ENCODE measurements around the gene SLC16A8. TPM values are rescaled to one million over a fixed set of nuclear protein-coding genes. Genes with fewer than 3 reads are reported as not detected.

Gene SLC16A8
- polyA plus RNA-seq, 3 donors, result not detected

DNA sequence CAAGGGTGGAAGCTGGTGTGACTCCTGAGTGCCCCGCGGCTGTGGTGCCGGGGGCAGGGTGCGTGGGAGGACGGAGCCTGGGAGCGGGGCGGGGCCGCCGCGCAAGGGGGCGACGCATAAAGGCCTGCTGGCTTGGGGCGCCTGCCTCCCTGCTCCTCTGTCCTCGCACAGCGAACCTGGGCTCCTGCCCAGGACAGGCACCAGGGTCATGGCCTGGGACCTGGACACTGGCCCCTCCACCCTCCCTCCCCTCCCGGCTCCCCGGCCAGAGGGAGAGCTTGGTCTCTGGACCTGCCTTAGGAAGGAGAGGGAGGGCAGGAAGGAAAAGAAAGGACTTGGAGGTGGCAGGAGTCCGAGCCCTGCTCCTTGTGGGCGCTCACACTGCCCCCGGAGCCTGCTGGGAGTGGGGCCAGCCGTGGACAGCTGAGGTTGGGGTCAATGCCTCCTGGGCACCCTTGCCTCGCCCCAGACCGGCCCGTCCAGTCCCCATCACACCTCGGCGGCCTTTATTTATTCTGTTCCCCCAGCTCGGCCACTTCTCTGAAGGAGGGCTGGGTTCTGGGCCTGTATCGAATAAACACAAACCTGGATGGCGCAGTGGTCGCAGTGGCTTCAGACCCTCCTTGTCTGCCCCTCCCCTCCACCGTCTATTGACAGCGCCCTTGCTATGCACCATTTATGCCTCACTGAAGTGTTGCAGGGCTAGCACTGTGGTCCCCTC lies 8.7 kb downstream of the SLC16A8 start:
- H3K4me3 ChIP-seq (replicated peaks in 1 of 3; ENCODE audit: low read depth in 2 of 3, low read length in 3 of 3), result no peak overlapping the region
- H3K4me1 Mint-ChIP-seq, result no peaks in the 10 kb centered on the region
- peaks cover 0 to 2% (median 0%) of the 10 kb centered on the region in 7 donors for H3K9me3 Mint-ChIP-seq
- DNase-seq, result no peak
- H3K4me3 Mint-ChIP-seq, result no peak overlapping the region
- H3K27me3 ChIP-seq (ENCODE audit: control insufficient read depth in 2 of 2, insufficient read depth in 2 of 2, low read length in 2 of 2), result peaks cover 0 to 9% of the 10 kb centered on the region in 2 donors
- 96% methylated on average over 21 of the region's 32 CpGs for WGBS (ENCODE audit: insufficient coverage)
- peaks cover 7 to 11% (median 11%) of the 10 kb centered on the region in 3 donors for H3K27me3 Mint-ChIP-seq (ENCODE audit: low read depth in 3 of 3)
- H3K9me3 ChIP-seq (replicated peaks in 1 of 2; ENCODE audit: control insufficient read depth in 1 of 2, insufficient read depth in 1 of 2, low read length in 2 of 2), result no peaks in the 10 kb centered on the region
- intact Hi-C loops (cut with micrococcal nuclease), result no loop called here
- no peak overlapping the region for H3K27ac Mint-ChIP-seq
- TF ChIP-seq, protein P1, sequence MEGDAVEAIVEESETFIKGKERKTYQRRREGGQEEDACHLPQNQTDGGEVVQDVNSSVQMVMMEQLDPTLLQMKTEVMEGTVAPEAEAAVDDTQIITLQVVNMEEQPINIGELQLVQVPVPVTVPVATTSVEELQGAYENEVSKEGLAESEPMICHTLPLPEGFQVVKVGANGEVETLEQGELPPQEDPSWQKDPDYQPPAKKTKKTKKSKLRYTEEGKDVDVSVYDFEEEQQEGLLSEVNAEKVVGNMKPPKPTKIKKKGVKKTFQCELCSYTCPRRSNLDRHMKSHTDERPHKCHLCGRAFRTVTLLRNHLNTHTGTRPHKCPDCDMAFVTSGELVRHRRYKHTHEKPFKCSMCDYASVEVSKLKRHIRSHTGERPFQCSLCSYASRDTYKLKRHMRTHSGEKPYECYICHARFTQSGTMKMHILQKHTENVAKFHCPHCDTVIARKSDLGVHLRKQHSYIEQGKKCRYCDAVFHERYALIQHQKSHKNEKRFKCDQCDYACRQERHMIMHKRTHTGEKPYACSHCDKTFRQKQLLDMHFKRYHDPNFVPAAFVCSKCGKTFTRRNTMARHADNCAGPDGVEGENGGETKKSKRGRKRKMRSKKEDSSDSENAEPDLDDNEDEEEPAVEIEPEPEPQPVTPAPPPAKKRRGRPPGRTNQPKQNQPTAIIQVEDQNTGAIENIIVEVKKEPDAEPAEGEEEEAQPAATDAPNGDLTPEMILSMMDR (IDR thresholded peaks at IDR 0.05), result no peak
- peaks cover 35 to 40% of the 10 kb centered on the region in 2 donors for H3K36me3 ChIP-seq (replicated peaks in 1 of 2; ENCODE audit: control insufficient read depth in 1 of 2, insufficient read depth in 2 of 2, low read length in 2 of 2)
- no peaks in the 10 kb centered on the region for H3K4me1 ChIP-seq (ENCODE audit: control insufficient read depth in 1 of 2, insufficient read depth in 2 of 2, low read length in 2 of 2)
- H3K9ac ChIP-seq (ENCODE audit: insufficient read depth, low read length, poor library complexity, severe bottlenecking), result no peak overlapping the region
- H4K20me1 ChIP-seq (ENCODE audit: insufficient read depth, low read length), result no peaks in the 10 kb centered on the region
- H3K79me2 ChIP-seq (ENCODE audit: insufficient read depth, low read length), result no peaks in the 10 kb centered on the region
- no peak overlapping the region for H3K27ac ChIP-seq (ENCODE audit: low read depth in 1 of 2, low read length in 2 of 2)
- H3K4me2 ChIP-seq (replicated peaks; ENCODE audit: extremely low read depth, low read length, poor library complexity, severe bottlenecking), result no peak overlapping the region
- H3K36me3 Mint-ChIP-seq, result peaks cover 27 to 43% of the 10 kb centered on the region in 2 donors
- no peak overlapping the region for H2AFZ ChIP-seq (ENCODE audit: insufficient read depth, low read depth, low read length, poor library complexity, severe bottlenecking)

DNA sequence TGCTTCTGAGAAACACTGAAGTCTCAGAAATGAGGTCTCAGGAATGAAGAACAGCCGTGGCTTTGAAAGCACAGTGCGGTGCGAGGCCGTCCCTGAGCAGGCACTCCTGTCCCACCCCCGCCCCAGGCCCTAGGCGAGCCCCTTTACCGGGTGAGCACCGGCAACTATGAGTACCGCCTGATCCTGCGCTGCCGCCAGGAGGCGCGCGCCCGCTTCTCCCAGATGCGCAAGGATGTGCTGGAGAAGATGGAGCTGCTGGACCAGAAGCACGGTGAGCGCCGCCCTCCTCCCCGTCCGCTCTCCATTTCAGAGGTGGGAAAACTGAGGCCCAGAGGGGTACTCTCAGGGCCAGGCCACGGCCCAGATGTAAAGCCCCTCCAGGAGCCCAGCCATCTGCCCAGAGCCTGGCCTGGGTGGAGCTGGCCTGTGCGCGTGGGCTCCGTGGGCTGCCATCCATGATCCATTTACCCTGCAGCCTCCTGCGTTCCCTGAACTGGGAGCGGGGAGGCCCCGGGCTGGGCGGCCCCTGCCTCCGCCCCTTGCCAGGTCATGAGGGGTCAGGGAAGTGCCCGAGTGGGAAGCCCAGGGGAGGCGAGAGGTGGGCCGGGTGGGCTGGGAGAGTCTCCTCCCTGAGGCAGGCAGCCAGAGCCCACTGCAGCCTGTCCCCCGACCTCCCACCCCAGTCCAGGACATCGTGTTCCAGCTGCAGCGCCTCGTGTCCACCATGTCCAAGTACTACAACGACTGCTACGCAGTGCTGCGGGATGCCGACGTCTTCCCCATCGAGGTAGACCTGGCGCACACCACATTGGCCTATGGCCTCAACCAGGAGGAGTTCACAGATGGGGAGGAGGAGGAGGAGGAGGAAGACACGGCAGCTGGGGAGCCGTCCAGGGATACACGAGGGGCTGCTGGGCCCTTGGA lies 9.5 kb downstream of the SLC16A8 start:
- TF ChIP-seq, protein P1 (IDR thresholded peaks at IDR 0.05), result no peak
- Histone ChIP-seq H3K4me2 (replicated peaks; ENCODE audit: extremely low read depth, low read length, poor library complexity, severe bottlenecking) (no peak overlapping the region), H3K79me2 (ENCODE audit: insufficient read depth, low read length) (no peaks in the 10 kb centered on the region), H3K27me3 (ENCODE audit: control insufficient read depth in 2 of 2, insufficient read depth in 2 of 2, low read length in 2 of 2) (peaks cover 0 to under 1% of the 10 kb centered on the region in 2 donors), H3K4me1 (ENCODE audit: control insufficient read depth in 1 of 2, insufficient read depth in 2 of 2, low read length in 2 of 2) (no peaks in the 10 kb centered on the region), H3K9me3 (replicated peaks in 1 of 2; ENCODE audit: control insufficient read depth in 1 of 2, insufficient read depth in 1 of 2, low read length in 2 of 2) (no peaks in the 10 kb centered on the region), H3K4me3 (replicated peaks in 1 of 3; ENCODE audit: low read depth in 2 of 3, low read length in 3 of 3) (no peak overlapping the region), H3K36me3 (replicated peaks in 1 of 2; ENCODE audit: control insufficient read depth in 1 of 2, insufficient read depth in 2 of 2, low read length in 2 of 2) (peaks cover 43 to 45% of the 10 kb centered on the region in 2 donors), H4K20me1 (ENCODE audit: insufficient read depth, low read length) (no peaks in the 10 kb centered on the region), H3K9ac (ENCODE audit: insufficient read depth, low read length, poor library complexity, severe bottlenecking) (no peak overlapping the region), H2AFZ (ENCODE audit: insufficient read depth, low read depth, low read length, poor library complexity, severe bottlenecking) (no peak overlapping the region), H3K27ac (ENCODE audit: low read depth in 1 of 2, low read length in 2 of 2) (no peak overlapping the region)
- DNase-seq, result no peak
- peaks cover 1 to 7% (median 3%) of the 10 kb centered on the region in 3 donors for H3K27me3 Mint-ChIP-seq (ENCODE audit: low read depth in 3 of 3)
- H3K36me3 Mint-ChIP-seq, result peaks cover 30 to 51% of the 10 kb centered on the region in 2 donors
- no peak overlapping the region for H3K27ac Mint-ChIP-seq
- intact Hi-C loops (cut with micrococcal nuclease), result loop anchor here in 1 of 2 donors (5.0 kb wide), 1 partner anchor 38 kb away; the partner anchor contains the start of gene BAIAP2L2
- no peaks in the 10 kb centered on the region for H3K4me1 Mint-ChIP-seq
- peaks cover 0 to 2% (median 0%) of the 10 kb centered on the region in 7 donors for H3K9me3 Mint-ChIP-seq
- WGBS (ENCODE audit: insufficient coverage), result 95% methylated on average over 37 of the region's 47 CpGs
- H3K4me3 Mint-ChIP-seq, result no peak overlapping the region
